Small intestine (tissue), 7 donors: ENCODE measurements around the gene TSHZ3. TPM values are rescaled to one million over a fixed set of nuclear protein-coding genes. Genes with fewer than 3 reads are reported as not detected.

Experiments used
- DNase-seq, 2 donors: peaks; one replicate each; pipeline versions ENCODE4 v3.0.0 to v3.0.0-alpha.2; 2013
- FAIRE-seq: peaks from 2 replicates; lab custom pipeline; 2012; peaks lifted over from hg19 to GRCh38; lab: Jason Lieb, UNC
- H3K27ac ChIP-seq, 3 donors: one replicate each; pipeline ENCODE4 v1.5.1; 2013; ENCODE audit warnings: low read length in 2 of 3, mild to moderate bottlenecking in 2 of 3, control low read depth in 1 of 3, inconsistent platforms in 1 of 3, low read depth in 1 of 3, moderate library complexity in 1 of 3
- H3K27me3 ChIP-seq, 3 donors: one replicate each; pipeline ENCODE4 v1.6.1; 2013; ENCODE audit warnings: low read length in 3 of 3, inconsistent platforms in 1 of 3; ENCODE audit not compliant: control insufficient read depth in 3 of 3, insufficient read depth in 3 of 3
- H3K36me3 ChIP-seq, 3 donors: one replicate each; pipeline ENCODE4 v1.6.1; 2013; ENCODE audit warnings: low read length in 3 of 3, inconsistent platforms in 1 of 3, low read depth in 1 of 3, mild to moderate bottlenecking in 1 of 3, moderate library complexity in 1 of 3; ENCODE audit not compliant: control insufficient read depth in 3 of 3, insufficient read depth in 2 of 3
- H3K4me1 ChIP-seq, 3 donors: one replicate each; pipeline ENCODE4 v1.6.1; 2013; ENCODE audit warnings: low read length in 2 of 3, inconsistent platforms in 1 of 3, low read depth in 1 of 3, mild to moderate bottlenecking in 1 of 3, moderate library complexity in 1 of 3; ENCODE audit not compliant: control insufficient read depth in 3 of 3, insufficient read depth in 2 of 3
- H3K4me3 ChIP-seq, 3 donors: one replicate each; pipeline ENCODE4 v1.5.1; 2013; ENCODE audit warnings: low read length in 3 of 3, control low read depth in 1 of 3, inconsistent platforms in 1 of 3, low read depth in 1 of 3, mild to moderate bottlenecking in 1 of 3, moderate library complexity in 1 of 3
- H3K9me3 ChIP-seq, 2 donors: one replicate each; pipeline ENCODE4 v1.6.1; 2013; ENCODE audit warnings: low read depth in 1 of 2, low read length in 1 of 2; ENCODE audit not compliant: control insufficient read depth in 2 of 2, insufficient read depth in 1 of 2
- WGBS, 3 donors: extraction: QIAGEN DNeasy Blood & Tissue Kit; methylation state at CpG; one replicate each; pipeline ENCODE4 v1.1.7; 2013; 5-methylcytosine and 5-hydroxymethylcytosine counted together
- polyA plus RNA-seq, 4 donors: library from polyadenylated mRNA; stranded (reverse) in 3 of 4; unstranded in 1 of 4; fragments of 200-250 nt in 3 of 4; fragments of 120-200 nt in 1 of 4; gene quantifications; one replicate each; pipeline versions ENCODE4 v1.2.1 to v1.2.3, GENCODE V29; 2013
- donor health status: healthy with polysubstance abuse.
- donor health status: control.
- donor health status: control.
- donor health status: Bipolar disorder and iron deficiency.
- donor health status: healthy.

The TSHZ3 gene
- polyA plus RNA-seq, 4 donors, result 0.22 to 3.4 (median 1.7) TPM

DNA sequence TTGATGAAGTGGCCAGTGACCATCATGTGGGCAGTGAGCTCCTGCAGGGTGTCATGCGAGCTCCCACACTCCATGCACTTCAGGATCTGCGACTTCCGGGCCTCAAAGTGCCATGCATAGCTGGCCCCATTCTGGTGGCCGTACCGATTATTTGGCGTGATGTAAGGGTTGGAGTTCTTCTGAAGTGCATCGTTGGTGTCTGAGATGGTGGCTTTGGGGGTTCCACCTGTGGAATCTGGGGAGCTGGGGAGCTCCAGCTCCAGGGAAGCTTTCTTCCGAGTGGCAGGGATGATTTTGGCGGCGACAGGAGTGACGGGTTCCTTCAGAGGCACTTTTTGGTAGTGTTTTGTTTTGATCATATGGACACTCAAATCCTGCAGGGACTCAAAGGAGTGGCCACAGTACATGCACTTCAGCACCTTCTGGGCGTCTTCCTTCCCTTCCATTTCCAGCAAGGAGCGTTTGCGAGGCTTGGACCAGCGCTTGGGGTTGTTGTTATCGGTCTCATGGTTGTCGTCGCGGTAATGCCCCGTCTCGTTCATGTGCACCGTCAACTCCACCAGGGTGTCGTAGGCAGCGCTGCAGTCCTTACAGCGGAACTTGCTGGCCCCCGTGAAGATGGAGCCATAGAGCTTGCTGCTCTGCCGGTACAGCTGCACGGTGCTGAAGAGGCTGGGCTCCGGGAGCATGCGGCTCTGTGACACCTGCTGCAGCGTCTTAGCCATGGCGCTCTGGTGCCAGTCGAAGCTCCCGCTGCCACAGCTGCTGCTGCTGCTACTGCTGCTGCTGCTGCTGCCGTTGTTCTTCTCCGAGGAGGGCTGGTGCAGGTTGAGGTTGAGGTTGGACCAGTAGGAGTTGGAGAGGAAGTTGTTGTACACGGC lies 70.4 kb downstream of the TSHZ3 start:
- FAIRE-seq (no peak), DNase-seq (no peak)
- H3K4me1 ChIP-seq, result no peaks in the 10 kb centered on the region
- 90 to 95% (median 92%) methylated on average over 37 of the region's 37 CpGs for WGBS, 3 donors
- H3K27ac ChIP-seq, result no peak overlapping the region
- no peaks in the 10 kb centered on the region for H3K27me3 ChIP-seq
- no peak overlapping the region for H3K4me3 ChIP-seq
- no peaks in the 10 kb centered on the region for H3K9me3 ChIP-seq
- H3K36me3 ChIP-seq, result peaks cover 0 to 13% (median 0%) of the 10 kb centered on the region in 3 donors

DNA sequence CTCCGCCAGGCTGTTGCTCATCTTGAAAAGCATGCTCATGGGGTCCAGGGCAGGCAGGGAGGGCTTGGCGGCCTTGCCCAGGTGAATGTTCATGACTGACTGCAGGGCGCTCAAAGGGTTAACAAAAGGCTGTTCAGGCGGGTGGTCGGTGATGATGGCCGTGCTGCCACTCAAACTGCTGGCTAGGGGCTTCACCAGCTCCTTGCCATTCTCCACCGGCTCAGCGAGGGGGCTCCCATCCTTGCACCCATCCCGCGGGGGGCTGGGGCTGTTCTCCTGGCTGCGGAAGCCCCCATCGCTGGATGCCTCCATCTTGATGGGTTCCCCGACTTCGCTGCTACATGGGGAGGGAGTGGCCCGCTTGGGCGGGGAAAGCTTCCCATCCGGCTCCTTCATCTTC lies 71.7 kb downstream of the TSHZ3 start:
- H3K27ac ChIP-seq, result no peak overlapping the region
- H3K27me3 ChIP-seq, result no peaks in the 10 kb centered on the region
- no peak overlapping the region for H3K4me3 ChIP-seq
- no peaks in the 10 kb centered on the region for H3K9me3 ChIP-seq
- 82 to 91% (median 86%) methylated on average over 15 to 17 of the region's 17 CpGs for WGBS, 3 donors
- no peaks in the 10 kb centered on the region for H3K4me1 ChIP-seq
- FAIRE-seq (no peak), DNase-seq (no peak)
- peaks cover 0 to 14% (median 0%) of the 10 kb centered on the region in 3 donors for H3K36me3 ChIP-seq

DNA sequence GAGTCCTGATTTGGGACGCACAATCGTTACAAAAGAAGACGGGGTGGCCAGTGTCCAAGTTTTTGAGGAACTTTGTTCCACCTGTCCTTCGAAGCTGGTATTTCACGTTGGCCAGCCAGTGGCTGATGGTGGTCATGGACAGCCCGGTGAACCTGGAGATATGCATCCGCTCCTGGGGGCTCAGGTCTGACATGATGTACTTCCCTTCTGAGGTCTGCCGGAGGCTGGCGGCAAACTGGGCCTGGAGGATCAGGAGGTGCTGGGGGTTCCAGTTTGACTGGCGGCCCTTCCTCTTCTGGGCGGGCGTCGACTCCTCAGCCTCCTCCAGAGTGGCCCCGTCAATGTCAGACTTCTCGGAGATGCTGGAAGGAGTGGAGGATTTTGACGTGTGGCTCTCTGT lies 72.4 kb downstream of the TSHZ3 start:
- Histone ChIP-seq H3K27ac (no peak overlapping the region), H3K36me3 (peaks cover 0 to 14% (median 0%) of the 10 kb centered on the region in 3 donors), H3K4me3 (no peak overlapping the region), H3K4me1 (no peaks in the 10 kb centered on the region), H3K9me3 (no peaks in the 10 kb centered on the region), H3K27me3 (no peaks in the 10 kb centered on the region)
- WGBS, 3 donors, result 93 to 96% (median 95%) methylated on average over 16 of the region's 16 CpGs
- DNase-seq, result no peak
- no peak for FAIRE-seq

DNA sequence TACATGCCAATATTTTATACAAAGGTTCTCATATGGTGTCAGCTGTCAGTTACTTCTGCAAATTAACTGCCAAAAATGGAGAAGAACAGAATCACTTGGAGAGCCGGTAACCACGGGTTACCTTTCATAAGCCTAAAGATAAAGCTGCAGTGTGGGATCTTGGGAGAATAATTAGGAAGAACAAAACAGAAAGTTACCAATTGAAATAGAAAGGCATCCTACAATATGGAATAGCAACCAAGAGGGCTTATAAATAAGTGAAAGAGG lies 74.2 kb downstream of the TSHZ3 start:
- peaks cover 0 to 14% (median 0%) of the 10 kb centered on the region in 3 donors for H3K36me3 ChIP-seq
- WGBS, 3 donors, result 43 to 44% (median 43%) methylated on average over 2 of the region's 2 CpGs
- FAIRE-seq (no peak), DNase-seq (no peak)
- no peaks in the 10 kb centered on the region for H3K4me1 ChIP-seq
- no peaks in the 10 kb centered on the region for H3K27me3 ChIP-seq
- H3K27ac ChIP-seq, result no peak overlapping the region
- H3K9me3 ChIP-seq, result no peaks in the 10 kb centered on the region
- no peak overlapping the region for H3K4me3 ChIP-seq

DNA sequence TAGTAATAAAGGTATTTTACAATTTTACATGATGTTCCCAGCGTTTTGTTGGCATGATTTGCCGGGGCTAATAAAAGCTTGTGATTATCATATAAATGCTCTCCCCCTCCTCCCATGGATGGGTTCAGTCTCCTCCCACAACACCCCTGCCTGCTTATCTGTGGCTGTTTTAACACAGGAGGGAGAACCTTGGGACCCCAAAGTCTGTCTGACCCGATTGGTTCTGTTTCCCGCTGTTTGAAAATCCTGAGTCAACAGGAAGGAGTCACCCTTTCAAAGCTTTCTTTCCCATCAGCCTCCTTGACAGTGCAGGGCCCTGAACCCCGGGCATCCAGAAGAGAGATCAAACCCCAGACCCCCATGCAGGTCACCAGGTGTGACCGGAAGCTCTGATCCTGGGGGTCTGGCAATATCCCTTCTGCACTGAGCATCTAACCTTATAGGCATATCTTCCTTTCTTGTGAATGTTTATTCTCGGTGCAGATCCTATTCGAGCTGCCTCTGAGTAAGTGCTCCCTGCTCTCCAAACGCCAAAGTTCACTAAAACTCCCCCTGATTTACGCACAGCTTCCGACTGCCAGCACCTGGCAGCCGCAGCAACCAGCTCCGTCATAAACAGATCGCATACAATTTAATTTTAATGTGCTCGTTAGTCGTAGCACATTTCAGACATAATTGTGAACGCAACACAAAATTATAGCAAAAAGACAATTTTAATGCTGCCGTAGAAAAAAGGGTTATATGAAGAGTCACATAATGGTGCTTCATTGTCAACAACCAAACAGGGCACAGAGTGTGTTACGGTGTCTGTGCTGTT lies 74.8 kb downstream of the TSHZ3 start:
- Histone ChIP-seq H3K36me3 (peaks cover 0 to 14% (median 0%) of the 10 kb centered on the region in 3 donors), H3K27me3 (no peaks in the 10 kb centered on the region), H3K4me3 (no peak overlapping the region), H3K4me1 (no peaks in the 10 kb centered on the region), H3K9me3 (no peaks in the 10 kb centered on the region), H3K27ac (no peak overlapping the region)
- 60 to 71% (median 64%) methylated on average over 19 of the region's 19 CpGs for WGBS, 3 donors
- DNase-seq (no peak), FAIRE-seq (no peak)

DNA sequence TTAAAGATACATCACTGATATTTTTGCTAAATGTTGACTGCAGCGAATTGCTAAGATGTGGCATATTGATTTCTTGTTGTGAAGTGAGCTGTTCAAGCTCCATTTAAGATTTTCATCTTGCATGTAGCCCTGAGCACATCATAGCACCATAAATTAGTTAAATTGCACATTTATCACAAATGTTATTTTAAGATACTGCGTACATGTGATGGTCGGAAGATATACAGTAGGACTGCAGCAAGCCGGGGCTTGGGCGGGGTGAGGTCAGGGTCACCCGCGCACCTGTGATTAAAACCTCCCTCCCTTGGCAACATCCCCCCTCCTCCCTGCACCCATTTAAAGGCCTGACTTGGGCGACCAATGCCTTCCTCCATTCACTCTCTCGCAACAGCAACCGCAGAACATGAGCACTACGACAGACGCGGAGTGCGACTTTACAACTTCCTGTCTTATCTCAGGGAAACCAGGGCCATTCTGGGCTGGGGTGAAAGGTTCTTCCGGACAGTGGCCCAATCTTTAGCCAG lies 76.6 kb downstream of the TSHZ3 start:
- H3K4me3 ChIP-seq, result no peak overlapping the region
- WGBS, 3 donors, result 81 to 86% (median 85%) methylated on average over 15 of the region's 15 CpGs
- no peak overlapping the region for H3K27ac ChIP-seq
- no peak for DNase-seq
- no peak for FAIRE-seq
- peaks cover 0 to 7% (median 0%) of the 10 kb centered on the region in 3 donors for H3K36me3 ChIP-seq
- H3K4me1 ChIP-seq, result no peaks in the 10 kb centered on the region
- H3K9me3 ChIP-seq, result no peaks in the 10 kb centered on the region
- H3K27me3 ChIP-seq, result no peaks in the 10 kb centered on the region

DNA sequence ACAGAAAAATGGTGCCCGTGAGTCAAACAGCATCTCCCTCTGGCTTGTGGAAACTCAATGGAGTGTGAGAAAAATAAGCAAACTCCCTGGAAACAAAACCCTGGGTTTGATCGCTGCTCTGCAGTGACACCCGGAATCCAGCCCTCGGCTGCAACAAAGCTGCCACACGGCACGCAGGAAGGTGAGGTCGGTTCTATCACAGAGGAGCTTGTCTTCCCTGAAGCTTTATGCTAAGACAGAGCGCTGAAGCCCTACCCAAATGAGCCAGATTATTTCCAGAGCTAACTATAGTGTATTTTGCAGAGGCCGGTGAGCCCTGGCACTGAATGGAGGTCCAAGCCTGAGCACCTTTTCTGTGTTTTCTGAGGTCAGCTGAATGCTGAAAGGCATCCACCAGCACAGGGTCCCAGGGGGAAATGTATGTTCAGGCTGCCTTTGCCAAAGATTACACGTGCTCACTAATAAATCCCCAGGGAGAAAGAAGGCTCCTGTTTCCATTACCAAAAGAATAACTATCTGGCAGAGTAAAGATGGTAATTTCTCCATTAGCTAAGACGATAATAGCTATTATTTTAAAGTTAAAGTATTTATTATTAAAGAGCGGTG lies 77.8 kb downstream of the TSHZ3 start:
- FAIRE-seq, result no peak
- H3K9me3 ChIP-seq, result no peaks in the 10 kb centered on the region
- H3K4me3 ChIP-seq, result no peak overlapping the region
- H3K27me3 ChIP-seq, result no peaks in the 10 kb centered on the region
- no peaks in the 10 kb centered on the region for H3K4me1 ChIP-seq
- 74 to 82% (median 78%) methylated on average over 12 of the region's 12 CpGs for WGBS, 3 donors
- no peak overlapping the region for H3K27ac ChIP-seq
- H3K36me3 ChIP-seq, result peaks cover 0 to 2% (median 0%) of the 10 kb centered on the region in 3 donors
- DNase-seq, result no peak

DNA sequence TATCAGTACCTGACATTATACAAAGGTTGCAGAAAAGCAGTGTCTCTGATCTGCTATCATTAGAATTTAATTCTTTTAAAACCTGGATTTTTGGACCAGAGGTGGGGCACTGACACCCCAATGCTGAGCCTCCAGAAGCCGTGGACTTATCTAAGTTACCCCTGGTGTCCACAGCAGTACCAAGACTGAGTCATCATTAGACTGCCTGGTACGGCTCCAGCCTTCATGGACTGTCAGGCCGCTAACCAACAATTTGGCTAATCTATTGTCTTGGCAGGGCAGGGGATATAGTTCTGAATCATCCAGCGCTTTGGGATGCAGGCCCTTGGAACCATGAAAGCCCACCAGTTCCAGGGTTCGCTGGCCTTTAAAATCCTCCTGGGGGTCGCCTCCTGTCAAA lies 78.3 kb downstream of the TSHZ3 start:
- H3K27me3 ChIP-seq, result no peaks in the 10 kb centered on the region
- 74 to 82% (median 76%) methylated on average over 6 of the region's 6 CpGs for WGBS, 3 donors
- H3K4me1 ChIP-seq, result no peaks in the 10 kb centered on the region
- DNase-seq (no peak), FAIRE-seq (no peak)
- no peak overlapping the region for H3K27ac ChIP-seq
- H3K4me3 ChIP-seq, result no peak overlapping the region
- H3K9me3 ChIP-seq, result no peaks in the 10 kb centered on the region
- peaks cover 0 to 2% (median 0%) of the 10 kb centered on the region in 3 donors for H3K36me3 ChIP-seq
